ENCODE results near the gene FRS2. TPM values are rescaled to one million over a fixed set of nuclear protein-coding genes. Genes with fewer than 3 reads are reported as not detected.

The FRS2 gene
- total and polyA plus RNA-seq, 2 of the 4 experiments (the other 2 are of a cell fraction) = 12.4 to 58.3 TPM

DNA sequence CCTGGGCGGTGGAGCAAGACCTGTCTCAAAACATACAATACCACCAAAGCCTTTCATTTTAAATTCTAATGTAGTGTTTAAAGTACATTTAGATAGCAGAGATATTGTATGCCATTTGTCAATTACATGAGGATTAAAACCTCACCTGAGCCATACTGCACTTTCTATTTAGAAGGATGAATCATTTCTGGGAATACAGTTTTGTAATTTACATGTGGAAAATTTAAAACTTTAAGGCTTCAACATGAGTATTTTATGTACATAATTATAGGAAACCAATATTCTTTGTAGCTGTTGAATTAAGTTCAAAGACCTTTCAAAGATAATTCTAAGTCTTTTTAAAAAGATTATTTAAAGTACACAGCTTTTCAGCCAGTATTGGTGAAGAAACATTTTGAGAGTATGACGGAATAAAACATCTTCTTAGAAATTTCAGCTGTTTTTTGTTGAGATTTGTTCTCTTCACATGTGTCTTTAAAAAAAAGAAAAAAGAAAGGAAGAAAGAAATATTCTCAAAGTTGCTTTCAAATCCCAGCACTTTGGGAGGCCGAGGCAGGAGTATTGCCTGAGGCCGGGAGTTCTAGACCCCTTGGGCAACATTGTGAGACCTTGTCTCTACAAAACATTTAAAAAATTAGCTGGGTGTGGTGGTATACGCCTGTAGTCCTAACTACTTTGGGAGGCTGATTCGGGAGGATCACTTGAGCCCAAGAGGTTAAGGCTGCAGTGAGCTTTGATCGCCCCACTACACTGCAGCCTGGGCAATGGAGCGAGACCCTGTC is 80.6 kb downstream of the FRS2 start:
- no TSS peak for BruUV-seq (replicated peaks)
- H4K8ac ChIP-seq (ENCODE audit: low read depth in 2 of 2, low read length in 2 of 2) = no peak overlapping the region
- CTCF ChIA-PET = interaction anchor here (1.4 kb wide), 1 partner anchor 20 kb away, joined by 4 read pairs; no protein-coding TSS in a partner anchor

More for the DNA sequence above, 80.6 kb downstream of the FRS2 start:
- Histone ChIP-seq H3K9me3 (ENCODE audit: control insufficient read depth, insufficient read depth, low read length) (no peaks in the 10 kb centered on the region), H4K5ac (ENCODE audit: low read depth, low read length) (no peak overlapping the region), H2BK120ac (ENCODE audit: low read depth, low read length) (no peak overlapping the region), H3K18ac (ENCODE audit: low read depth, low read length) (no peak overlapping the region), H3K9me1 (ENCODE audit: insufficient read depth, low read length) (peaks cover 3% of the 10 kb centered on the region; the same call in 1 of the 2 replicates), H3K36me3 (ENCODE audit: control insufficient read depth, insufficient read depth, low read length) (peaks cover 3% of the 10 kb centered on the region; the same call in 1 of the 2 replicates), H3K23ac (ENCODE audit: low read depth, low read length) (no peak overlapping the region), H4K91ac (ENCODE audit: insufficient read depth, low read depth, low read length) (no peak overlapping the region), H2AK5ac (ENCODE audit: low read depth, low read length) (no peak overlapping the region), H3K27ac (ENCODE audit: insufficient read depth, low read length) (no peak overlapping the region), H3K4me1 (ENCODE audit: control insufficient read depth, insufficient read depth, low read length) (peaks cover 2% of the 10 kb centered on the region; the same call in 1 of the 2 replicates), H2BK15ac (ENCODE audit: low read depth, low read length) (no peak overlapping the region), H2BK5ac (ENCODE audit: low read depth, low read length, poor library complexity, severe bottlenecking) (no peak overlapping the region), H4K20me1 (ENCODE audit: insufficient read depth, low read length) (no peaks in the 10 kb centered on the region), H3K79me1 (ENCODE audit: low read depth in 1 of 2, low read length in 2 of 2) (peaks cover 19 to 47% of the 10 kb centered on the region in 2 experiments), H3K27me3 (ENCODE audit: control insufficient read depth, insufficient read depth, low read length) (no peaks in the 10 kb centered on the region), H3K56ac (ENCODE audit: extremely low read depth, insufficient read depth, low read length) (no peak overlapping the region), H3K9ac (ENCODE audit: low read depth, low read length) (no peak overlapping the region), H3K4me3 (ENCODE audit: insufficient read depth, low read depth, low read length) (no peak overlapping the region), H3K4me2 (ENCODE audit: low read depth, low read length) (no peak overlapping the region), H2AFZ (replicated peaks; ENCODE audit: low read length, poor library complexity) (no peak overlapping the region), H2BK20ac (ENCODE audit: low read depth, low read length) (no peak overlapping the region), H3K14ac (replicated peaks; ENCODE audit: low read depth, low read length) (no peak overlapping the region), H3K4ac (ENCODE audit: low read depth, low read length) (no peak overlapping the region), H2AK9ac (replicated peaks; ENCODE audit: low read depth, low read length, poor library complexity) (no peak overlapping the region)
- dilution Hi-C loops (cut with HindIII; ENCODE audit: low sequenced_read_pairs, unreplicated experiment) = no loop called here
- no CpG with 5 or more reads among the region's 8 CpGs for WGBS, 2 experiments (ENCODE audit: extremely low coverage in 2 of 2, insufficient read length in 1 of 2)
- TF ChIP-seq CHD1 (IDR thresholded peaks at IDR 0.05; ENCODE audit: low read depth, low read length) = no peak
- TF ChIP-seq POLR2A (IDR thresholded peaks at IDR 0.05; ENCODE audit: low read depth, low read length) = no peak
- TF ChIP-seq, protein P1, sequence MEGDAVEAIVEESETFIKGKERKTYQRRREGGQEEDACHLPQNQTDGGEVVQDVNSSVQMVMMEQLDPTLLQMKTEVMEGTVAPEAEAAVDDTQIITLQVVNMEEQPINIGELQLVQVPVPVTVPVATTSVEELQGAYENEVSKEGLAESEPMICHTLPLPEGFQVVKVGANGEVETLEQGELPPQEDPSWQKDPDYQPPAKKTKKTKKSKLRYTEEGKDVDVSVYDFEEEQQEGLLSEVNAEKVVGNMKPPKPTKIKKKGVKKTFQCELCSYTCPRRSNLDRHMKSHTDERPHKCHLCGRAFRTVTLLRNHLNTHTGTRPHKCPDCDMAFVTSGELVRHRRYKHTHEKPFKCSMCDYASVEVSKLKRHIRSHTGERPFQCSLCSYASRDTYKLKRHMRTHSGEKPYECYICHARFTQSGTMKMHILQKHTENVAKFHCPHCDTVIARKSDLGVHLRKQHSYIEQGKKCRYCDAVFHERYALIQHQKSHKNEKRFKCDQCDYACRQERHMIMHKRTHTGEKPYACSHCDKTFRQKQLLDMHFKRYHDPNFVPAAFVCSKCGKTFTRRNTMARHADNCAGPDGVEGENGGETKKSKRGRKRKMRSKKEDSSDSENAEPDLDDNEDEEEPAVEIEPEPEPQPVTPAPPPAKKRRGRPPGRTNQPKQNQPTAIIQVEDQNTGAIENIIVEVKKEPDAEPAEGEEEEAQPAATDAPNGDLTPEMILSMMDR (conservative IDR thresholded peaks at IDR 0.05; ENCODE audit: low read depth, low read length) = no peak
- TF ChIP-seq, protein P2, sequence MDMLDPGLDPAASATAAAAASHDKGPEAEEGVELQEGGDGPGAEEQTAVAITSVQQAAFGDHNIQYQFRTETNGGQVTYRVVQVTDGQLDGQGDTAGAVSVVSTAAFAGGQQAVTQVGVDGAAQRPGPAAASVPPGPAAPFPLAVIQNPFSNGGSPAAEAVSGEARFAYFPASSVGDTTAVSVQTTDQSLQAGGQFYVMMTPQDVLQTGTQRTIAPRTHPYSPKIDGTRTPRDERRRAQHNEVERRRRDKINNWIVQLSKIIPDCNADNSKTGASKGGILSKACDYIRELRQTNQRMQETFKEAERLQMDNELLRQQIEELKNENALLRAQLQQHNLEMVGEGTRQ (IDR thresholded peaks at IDR 0.05; ENCODE audit: low read depth, low read length) = no peak
- TF ChIP-seq BHLHE40 (IDR thresholded peaks at IDR 0.05; ENCODE audit: low read depth, low read length) = no peak
- TF ChIP-seq, protein P3, sequence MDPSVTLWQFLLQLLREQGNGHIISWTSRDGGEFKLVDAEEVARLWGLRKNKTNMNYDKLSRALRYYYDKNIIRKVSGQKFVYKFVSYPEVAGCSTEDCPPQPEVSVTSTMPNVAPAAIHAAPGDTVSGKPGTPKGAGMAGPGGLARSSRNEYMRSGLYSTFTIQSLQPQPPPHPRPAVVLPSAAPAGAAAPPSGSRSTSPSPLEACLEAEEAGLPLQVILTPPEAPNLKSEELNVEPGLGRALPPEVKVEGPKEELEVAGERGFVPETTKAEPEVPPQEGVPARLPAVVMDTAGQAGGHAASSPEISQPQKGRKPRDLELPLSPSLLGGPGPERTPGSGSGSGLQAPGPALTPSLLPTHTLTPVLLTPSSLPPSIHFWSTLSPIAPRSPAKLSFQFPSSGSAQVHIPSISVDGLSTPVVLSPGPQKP (IDR thresholded peaks at IDR 0.05; ENCODE audit: borderline replicate concordance, low read depth, low read length) = no peak
- TF ChIP-seq MAZ (IDR thresholded peaks at IDR 0.05; ENCODE audit: borderline replicate concordance, low read depth, low read length) = no peak
- no peak for TF ChIP-seq MAFK (IDR thresholded peaks at IDR 0.05; ENCODE audit: low read depth, low read length)
- DNase-seq (no peak), ATAC-seq (ENCODE audit: low read depth) (no peak)
- in situ Hi-C loops (cut with MboI; ENCODE audit: low sequenced_read_pairs) = no loop called here
- POLR2A ChIA-PET (ENCODE audit: unreplicated experiment) = no interaction called here
- intact Hi-C loops (cut with micrococcal nuclease) = no loop called here
